HepG2 (cell line): ENCODE measurements around the gene ODAD4. TPM values are rescaled to one million over a fixed set of nuclear protein-coding genes. Genes with fewer than 3 reads are reported as not detected.
A peak's percentile ranks its signal among the peaks of the same experiment; 100 is the strongest.

ENCODE experiments used
- ATAC-seq: fragments of 200-7000 bp; cut with Tn5 transposase; 3 replicates; pipeline ENCODE4 v1.9.1; 2020; ENCODE audit warnings: mild to moderate bottlenecking, moderate library complexity
- BruUV-seq: library from RNA; stranded (reverse); fragments of 400-500 nt; replicated peaks from 2 replicates; lab custom pipeline; 2021; lab: Mats Ljungman, UMichigan
- CTCF ChIA-PET: fragments of 300-600 bp; formaldehyde crosslinking; extraction: SDS; loops from one replicate; lab custom pipeline; 2021; ENCODE audit warnings: low total read pairs, inconsistent platforms, low intra/inter-chr PET ratio; lab: Yijun Ruan, JAX
- POLR2A ChIA-PET: fragments of 350-600 bp; sonication (Branson Sonifier 250); formaldehyde crosslinking; loops from one replicate; lab custom pipeline; 2020; ENCODE audit warnings: antibody characterized with exemption, inconsistent platforms; lab: Yijun Ruan, JAX
- DNase-seq: peaks from one replicate; pipeline ENCODE4 v3.0.0-alpha.2; 2015; ENCODE audit warnings: low spot score
- FAIRE-seq: peaks from 3 replicates; lab custom pipeline; 2011; peaks lifted over from hg19 to GRCh38; lab: Jason Lieb, UNC
- H2AFZ ChIP-seq: one replicate; pipeline ENCODE4 v1.6.1; 2011; ENCODE audit warnings: low read length, inconsistent platforms
- H3K27ac ChIP-seq: fragments of 300-600 bp; 3 replicates; pipeline ENCODE4 v1.8.0; 2011; ENCODE audit warnings: mixed run types, mild to moderate bottlenecking, mixed read lengths, low read length, inconsistent platforms; ENCODE audit not compliant: insufficient read depth; ENCODE audit errors: extremely low read length
- H3K27me3 ChIP-seq, 2 experiments: fragments of 200-600 bp in 1 of 2; 2 replicates in 1 of 2; 3 replicates in 1 of 2; pipeline versions ENCODE4 v1.6.0 to v1.8.0; 2011; ENCODE audit warnings: low read length in 2 of 2, mild to moderate bottlenecking in 2 of 2, moderate library complexity in 2 of 2, inconsistent platforms in 1 of 2; ENCODE audit not compliant: insufficient read depth in 2 of 2, control insufficient read depth in 1 of 2
- H3K36me3 ChIP-seq, 2 experiments: fragments of 200-600 bp in 1 of 2; replicated peaks in 1 of 2; 2 replicates in 1 of 2; 3 replicates in 1 of 2; pipeline versions ENCODE4 v1.5.1 to v1.8.0; 2011; ENCODE audit warnings: low read length in 2 of 2, inconsistent platforms in 1 of 2; ENCODE audit not compliant: insufficient read depth in 2 of 2, control insufficient read depth in 1 of 2
- H3K4me1 ChIP-seq: 2 replicates; pipeline ENCODE4 v1.5.1; 2012; ENCODE audit warnings: low read length, inconsistent platforms; ENCODE audit not compliant: insufficient read depth
- H3K4me2 ChIP-seq: 2 replicates; pipeline ENCODE4 v1.6.0; 2011; ENCODE audit warnings: low read depth, low read length, inconsistent platforms
- H3K4me3 ChIP-seq, 3 experiments: fragments of 200-600 bp in 1 of 3; sonication (generic), shearing (Covaris generic) in 1 of 3; replicated peaks in 1 of 3; 2 replicates each; pipeline ENCODE4 v1.5.1; 2011 to 2016; ENCODE audit warnings: low read length in 3 of 3, inconsistent platforms in 2 of 3, low read depth in 2 of 3, mild to moderate bottlenecking in 2 of 3, control low read depth in 1 of 3, mixed read lengths in 1 of 3; ENCODE audit not compliant: insufficient read depth in 1 of 3
- H3K79me2 ChIP-seq: one replicate; pipeline ENCODE4 v1.6.1; 2011; ENCODE audit warnings: low read length, inconsistent platforms; ENCODE audit not compliant: insufficient read depth
- H3K9ac ChIP-seq: 2 replicates; pipeline ENCODE4 v1.6.0; 2011; ENCODE audit warnings: mild to moderate bottlenecking, low read depth, low read length, inconsistent platforms; ENCODE audit not compliant: insufficient read depth
- H3K9me3 ChIP-seq: 2 replicates; pipeline ENCODE4 v1.5.1; 2012; ENCODE audit warnings: mild to moderate bottlenecking, low read length
- H4K20me1 ChIP-seq: 2 replicates; pipeline ENCODE4 v1.6.0; 2011; ENCODE audit warnings: inconsistent platforms, mild to moderate bottlenecking, low read length, moderate library complexity; ENCODE audit not compliant: insufficient read depth
- AGO2 ChIP-seq: fragments of 200-400 bp; formaldehyde crosslinking; optimal IDR thresholded peaks from 2 replicates; pipeline ENCODE3; 2017; ENCODE audit warnings: mild to moderate bottlenecking, low read depth, low read length, moderate library complexity
- AKAP8 ChIP-seq: sonication (generic); formaldehyde crosslinking; IDR thresholded peaks from 2 replicates; pipeline ENCODE4 v1.5.1; 2020; ENCODE audit warnings: mild to moderate bottlenecking, missing genetic modification reagents
- MAFG ChIP-seq: sonication (generic); formaldehyde crosslinking; IDR thresholded peaks from 2 replicates; pipeline ENCODE4 v1.5.1; 2020; ENCODE audit warnings: mild to moderate bottlenecking, missing genetic modification reagents
- NFKB2 ChIP-seq: sonication (generic); formaldehyde crosslinking; IDR thresholded peaks from 2 replicates; pipeline ENCODE4 v1.4.0; 2020; ENCODE audit warnings: missing genetic modification reagents, borderline replicate concordance
- POLR2G ChIP-seq: fragments of 200-400 bp; formaldehyde crosslinking; IDR thresholded peaks from 2 replicates; pipeline ENCODE4 v1.6.1; 2018; ENCODE audit warnings: mild to moderate bottlenecking, low read depth, low read length, moderate library complexity
- RAD21 ChIP-seq: fragments of 450-650 bp; formaldehyde crosslinking; IDR thresholded peaks from 2 replicates; pipeline ENCODE4 v1.5.0; 2020; ENCODE audit warnings: mild to moderate bottlenecking
- RBM22 ChIP-seq: fragments of 200-400 bp; formaldehyde crosslinking; optimal IDR thresholded peaks from 2 replicates; pipeline ENCODE3; 2017; ENCODE audit warnings: mild to moderate bottlenecking, low read length, moderate library complexity
- SRSF1 ChIP-seq: fragments of 200-400 bp; formaldehyde crosslinking; optimal IDR thresholded peaks from 2 replicates; pipeline ENCODE3; 2017; ENCODE audit warnings: mild to moderate bottlenecking, low read depth, low read length, moderate library complexity
- THAP7 ChIP-seq: sonication (generic); formaldehyde crosslinking; IDR thresholded peaks from 2 replicates; pipeline ENCODE4 v1.8.1; 2023; ENCODE audit warnings: mild to moderate bottlenecking, missing genetic modification reagents
- ZFP91 ChIP-seq: sonication (generic); formaldehyde crosslinking; IDR thresholded peaks from 2 replicates; pipeline ENCODE4 v1.9.0; 2022; ENCODE audit warnings: missing genetic modification reagents, mild to moderate bottlenecking, borderline replicate concordance
- ZHX1 ChIP-seq: sonication (generic); formaldehyde crosslinking; IDR thresholded peaks from 2 replicates; pipeline ENCODE4 v1.8.1; 2022; ENCODE audit warnings: low read depth, mild to moderate bottlenecking, missing genetic modification reagents
- ZNF572 ChIP-seq: sonication (generic); formaldehyde crosslinking; IDR thresholded peaks from 2 replicates; pipeline ENCODE4 v1.5.1; 2020; ENCODE audit warnings: mild to moderate bottlenecking, missing genetic modification reagents
- ZNF766 ChIP-seq: sonication (generic); formaldehyde crosslinking; IDR thresholded peaks from 2 replicates; pipeline ENCODE4 v1.5.0; 2020; ENCODE audit warnings: missing genetic modification reagents, borderline replicate concordance
- WGBS: methylation state at CpG from one replicate; pipeline ENCODE4 v1.1.6; 2017; ENCODE audit warnings: low lambda C conversion rate; 5-methylcytosine and 5-hydroxymethylcytosine counted together
- in situ Hi-C: cut with HindIII; loops from 2 replicates; pipeline ENCODE4 v1.10.0; 2017; ENCODE audit warnings: low pct_unique_long_range_greater_than_20kb; ENCODE audit not compliant: extremely low pct_ligation_motif_present
- intact Hi-C: fragments of 100-400 bp; cut with micrococcal nuclease; formaldehyde crosslinking; loops from one replicate; pipeline ENCODE4 v1.10.0; 2022; ENCODE audit not compliant: unreplicated experiment
- polyA plus RNA-seq, 8 experiments: library from polyadenylated mRNA; depleted of rRNA in 3 of 8; stranded (reverse) in 7 of 8; unstranded in 1 of 8; fragments of >200 nt; fragmentation: Illumina TruSeq in 4 of 8; extraction: Trizol in 4 of 8; gene quantifications; 2 replicates each; pipeline versions ENCODE4 v1.2.1 to v1.2.3, GENCODE V29; 2011 to 2016; ENCODE audit warnings: low read depth in 4 of 8, missing spikeins in 1 of 8, mixed read lengths in 1 of 8; ENCODE audit not compliant: insufficient read depth in 1 of 8
- total RNA-seq, 5 experiments: library from RNA; depleted of rRNA; stranded (reverse); fragments of >200 nt; fragmentation: Illumina TruSeq; extraction: Trizol; gene quantifications; 2 replicates each; pipeline ENCODE4 v1.2.3, GENCODE V29; 2016; ENCODE audit warnings: low read depth in 1 of 5

The ODAD4 gene
- total and polyA plus RNA-seq, 2 of the 13 experiments (the other 11 are each of a cell fraction or from before 2014, with no cell fraction given) = 0.48 to 0.53 TPM

GRCh38 chr17:41909088-41909487 is 21.3 kb upstream of the ODAD4 start:
- ChIA-PET POLR2A (interaction anchor here (1.4 to 4.2 kb wide), 7 partner anchors 10 to 212 kb away, joined by 3 to 57 read pairs (median 8); partner anchors contain the start of genes ACLY, CNP, KAT2A and KLHL11), CTCF (no interaction called here)
- DNase-seq (no peak), ATAC-seq (no peak), FAIRE-seq (no peak)
- peaks cover 15% of the 10 kb centered on the region for H4K20me1 ChIP-seq
- intact Hi-C loops = loop anchor here (5.0 kb wide), 1 partner anchor 42 kb away; the partner anchor contains the start of gene KLHL11
- H3K9me3 ChIP-seq = no peaks in the 10 kb centered on the region
- no peak overlapping the region for H2AFZ ChIP-seq
- no TSS peak for BruUV-seq
- TF ChIP-seq ZNF572 (CRISPR knock-in tag) (0 out of 2 replicates have a peak, but pooled peaks have one; percentile 58), MAFG (CRISPR knock-in tag) (no peak), POLR2G (0 out of 2 replicates have a peak, but pooled peaks have one; percentile 7), RBM22 (peak; percentile 75), RAD21 (CRISPR knock-in tag) (no peak), SRSF1 (peak; percentile 31), AKAP8 (CRISPR knock-in tag) (peak; percentile 5; the same call in 1 of the 2 replicates), THAP7 (CRISPR knock-in tag) (no peak), NFKB2 (CRISPR knock-in tag) (0 out of 2 replicates have a peak, but pooled peaks have one; percentile 10), ZHX1 (CRISPR knock-in tag) (no peak), ZNF766 (CRISPR knock-in tag) (0 out of 2 replicates have a peak, but pooled peaks have one; percentile 8), ZFP91 (CRISPR knock-in tag) (no peak), AGO2 (peak; percentile 37)
- H3K79me2 ChIP-seq = peaks cover 27% of the 10 kb centered on the region
- H3K36me3 ChIP-seq = peaks cover 47 to 82% of the 10 kb centered on the region in 2 experiments
- no peak overlapping the region for H3K4me2 ChIP-seq
- H3K4me3 ChIP-seq = no peak overlapping the region
- WGBS = 96% methylated on average over 13 of the region's 13 CpGs
- no peaks in the 10 kb centered on the region for H3K27me3 ChIP-seq
- no peak overlapping the region for H3K9ac ChIP-seq
- peak overlapping the region; percentile 41 for H3K27ac ChIP-seq
- in situ Hi-C loops = no loop called here
- H3K4me1 ChIP-seq = peaks cover 66% of the 10 kb centered on the region
